Measurements from ENCODE around the gene RAC2.

The RAC2 gene

GRCh38 chr22:37190262-37190780 lies 53.7 kb downstream of the RAC2 start:
- Histone ChIP-seq H3K27me3 (ENCODE audit: insufficient read depth, low read depth) (no peaks in the 10 kb centered on the region), H3K79me2 (ENCODE audit: insufficient read depth, low read depth) (no peaks in the 10 kb centered on the region), H3K4me3 (IDR thresholded peaks at IDR 0.05; ENCODE audit: insufficient read depth, low read depth, low read length) (no peak overlapping the region), H3K4me1 (ENCODE audit: low read depth, poor library complexity, severe bottlenecking) (peaks cover 25% of the 10 kb centered on the region), H4K20me1 (ENCODE audit: insufficient read depth) (no peaks in the 10 kb centered on the region), H3K27ac (no peak overlapping the region), H3K9ac (no peak overlapping the region), H3K36me3 (ENCODE audit: insufficient read depth) (no peaks in the 10 kb centered on the region), H2AFZ (ENCODE audit: low read depth) (no peak overlapping the region), H3K4me2 (no peak overlapping the region)
- no peak for TF ChIP-seq CTCF (conservative IDR thresholded peaks at IDR 0.05; ENCODE audit: low read depth, low read length)

GRCh38 chr22:37188901-37189466 lies 55.1 kb downstream of the RAC2 start:
- Histone ChIP-seq H4K20me1 (ENCODE audit: insufficient read depth) (no peaks in the 10 kb centered on the region), H3K27me3 (ENCODE audit: insufficient read depth, low read depth) (no peaks in the 10 kb centered on the region), H3K4me1 (ENCODE audit: low read depth, poor library complexity, severe bottlenecking) (peaks cover 17% of the 10 kb centered on the region), H2AFZ (ENCODE audit: low read depth) (no peak overlapping the region), H3K4me2 (no peak overlapping the region), H3K79me2 (ENCODE audit: insufficient read depth, low read depth) (no peaks in the 10 kb centered on the region), H3K4me3 (IDR thresholded peaks at IDR 0.05; ENCODE audit: insufficient read depth, low read depth, low read length) (no peak overlapping the region), H3K27ac (no peak overlapping the region), H3K9ac (no peak overlapping the region), H3K36me3 (ENCODE audit: insufficient read depth) (no peaks in the 10 kb centered on the region)
- TF ChIP-seq CTCF (conservative IDR thresholded peaks at IDR 0.05; ENCODE audit: low read depth, low read length): no peak

- no peak for TF ChIP-seq CTCF (conservative IDR thresholded peaks at IDR 0.05; ENCODE audit: low read depth, low read length)
- no peaks in the 10 kb centered on the region for H3K27me3 ChIP-seq (ENCODE audit: insufficient read depth, low read depth)
- H4K20me1 ChIP-seq (ENCODE audit: insufficient read depth): no peaks in the 10 kb centered on the region
- H3K4me1 ChIP-seq (ENCODE audit: low read depth, poor library complexity, severe bottlenecking): peaks cover 9% of the 10 kb centered on the region
- no peak within 1 kb of the TSS for H2AFZ ChIP-seq (ENCODE audit: low read depth)
- H3K4me2 ChIP-seq: no peak within 1 kb of the TSS
- no peaks in the 10 kb centered on the region for H3K36me3 ChIP-seq (ENCODE audit: insufficient read depth)
- H3K27ac ChIP-seq: no peak within 1 kb of the TSS
- H3K4me3 ChIP-seq (IDR thresholded peaks at IDR 0.05; ENCODE audit: insufficient read depth, low read depth, low read length): no peak within 1 kb of the TSS
- no peaks in the 10 kb centered on the region for H3K79me2 ChIP-seq (ENCODE audit: insufficient read depth, low read depth)
- no peak within 1 kb of the TSS for H3K9ac ChIP-seq
Measured at GRCh38 chr22:37187891-37188761, 55.9 kb downstream of the RAC2 start, which contains the start of gene C1QTNF6. C1QTNF6 (minus strand) TSS chr22:37188247; CDS start chr22:37188213, 34 bp downstream.

- H2AFZ ChIP-seq (ENCODE audit: low read depth): no peak overlapping the region
- no peak overlapping the region for H3K4me3 ChIP-seq (IDR thresholded peaks at IDR 0.05; ENCODE audit: insufficient read depth, low read depth, low read length)
- no peak for TF ChIP-seq CTCF (conservative IDR thresholded peaks at IDR 0.05; ENCODE audit: low read depth, low read length)
- no peak overlapping the region for H3K27ac ChIP-seq
- H4K20me1 ChIP-seq (ENCODE audit: insufficient read depth): no peaks in the 10 kb centered on the region
- no peaks in the 10 kb centered on the region for H3K79me2 ChIP-seq (ENCODE audit: insufficient read depth, low read depth)
- no peaks in the 10 kb centered on the region for H3K36me3 ChIP-seq (ENCODE audit: insufficient read depth)
- no peak overlapping the region for H3K4me2 ChIP-seq
- no peak overlapping the region for H3K9ac ChIP-seq
- H3K4me1 ChIP-seq (ENCODE audit: low read depth, poor library complexity, severe bottlenecking): peaks cover 3% of the 10 kb centered on the region
- H3K27me3 ChIP-seq (ENCODE audit: insufficient read depth, low read depth): no peaks in the 10 kb centered on the region
Measured at GRCh38 chr22:37187552-37187890, 56.5 kb downstream of the RAC2 start.

All from KMS-11 (cell line).